Measurements from ENCODE around the gene RNF11. TPM values are rescaled to one million over a fixed set of nuclear protein-coding genes. Genes with fewer than 3 reads are reported as not detected.

Gene RNF11
- total RNA-seq, 1 donor from 2014 or later, result 53.8 TPM

- H3K4me1 ChIP-seq (ENCODE audit: control insufficient read depth in 3 of 3, insufficient read depth in 3 of 3, low read length in 3 of 3), result peaks cover 0 to 7% (median 4%) of the 10 kb centered on the region in 3 donors
- H3K4me3 ChIP-seq (ENCODE audit: low read length in 3 of 3), result no peak overlapping the region
- H3K27ac ChIP-seq (ENCODE audit: low read depth, low read length), result no peak overlapping the region
- H3K9me3 ChIP-seq (ENCODE audit: control insufficient read depth in 3 of 3, low read length in 3 of 3), result no peaks in the 10 kb centered on the region
- H3K27me3 ChIP-seq (ENCODE audit: control insufficient read depth in 3 of 3, insufficient read depth in 3 of 3, low read length in 3 of 3), result no peaks in the 10 kb centered on the region
- peaks cover 0 to 11% (median 7%) of the 10 kb centered on the region in 3 donors for H3K36me3 ChIP-seq (ENCODE audit: control insufficient read depth in 3 of 3, insufficient read depth in 3 of 3, low read length in 3 of 3)
- no peak overlapping the region for H3K9ac ChIP-seq (ENCODE audit: low read depth in 1 of 3, low read length in 3 of 3)
These were observed 36.8 kb downstream of the RNF11 start for GRCh38 chr1:51272916-51273315.

GRCh38 chr1:51274676-51275075 is 38.6 kb downstream of the RNF11 start:
- Histone ChIP-seq H3K27me3 (ENCODE audit: control insufficient read depth in 3 of 3, insufficient read depth in 3 of 3, low read length in 3 of 3) (no peaks in the 10 kb centered on the region), H3K4me1 (ENCODE audit: control insufficient read depth in 3 of 3, insufficient read depth in 3 of 3, low read length in 3 of 3) (peaks cover 0 to 4% (median 2%) of the 10 kb centered on the region in 3 donors), H3K9ac (ENCODE audit: low read depth in 1 of 3, low read length in 3 of 3) (no peak overlapping the region), H3K27ac (ENCODE audit: low read depth, low read length) (no peak overlapping the region), H3K36me3 (ENCODE audit: control insufficient read depth in 3 of 3, insufficient read depth in 3 of 3, low read length in 3 of 3) (peaks cover 0 to 11% (median 7%) of the 10 kb centered on the region in 3 donors), H3K9me3 (ENCODE audit: control insufficient read depth in 3 of 3, low read length in 3 of 3) (no peaks in the 10 kb centered on the region), H3K4me3 (ENCODE audit: low read length in 3 of 3) (no peak overlapping the region)

DNA sequence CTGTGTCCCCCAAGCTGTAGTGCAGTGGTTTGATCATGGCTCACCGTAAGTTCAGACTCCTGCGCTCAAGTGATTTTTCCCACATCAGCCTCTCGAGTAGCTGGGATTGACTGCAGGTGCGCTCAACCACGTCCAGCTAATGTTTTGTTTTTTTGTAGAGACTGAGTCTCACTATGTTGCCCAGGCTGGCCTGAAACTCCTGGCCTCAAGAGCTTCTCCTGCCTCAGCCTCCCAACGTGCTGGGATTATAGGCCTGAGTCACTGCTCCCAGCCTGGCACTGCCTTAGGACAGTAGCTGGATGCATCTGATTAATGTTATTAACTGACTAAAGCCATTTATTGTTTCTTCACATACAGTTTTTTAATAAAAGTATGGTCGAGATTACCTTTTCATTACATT is 40.2 kb downstream of the RNF11 start:
- H3K36me3 ChIP-seq (ENCODE audit: control insufficient read depth in 3 of 3, insufficient read depth in 3 of 3, low read length in 3 of 3), result peaks cover 0 to 5% (median 4%) of the 10 kb centered on the region in 3 donors
- H3K4me1 ChIP-seq (ENCODE audit: control insufficient read depth in 3 of 3, insufficient read depth in 3 of 3, low read length in 3 of 3), result no peaks in the 10 kb centered on the region
- no peaks in the 10 kb centered on the region for H3K9me3 ChIP-seq (ENCODE audit: control insufficient read depth in 3 of 3, low read length in 3 of 3)
- no peak overlapping the region for H3K4me3 ChIP-seq (ENCODE audit: low read length in 3 of 3)
- no peak overlapping the region for H3K27ac ChIP-seq (ENCODE audit: low read depth, low read length)
- H3K9ac ChIP-seq (ENCODE audit: low read depth in 1 of 3, low read length in 3 of 3), result no peak overlapping the region
- no peaks in the 10 kb centered on the region for H3K27me3 ChIP-seq (ENCODE audit: control insufficient read depth in 3 of 3, insufficient read depth in 3 of 3, low read length in 3 of 3)

GRCh38 chr1:51280321-51280978 is 44.4 kb downstream of the RNF11 start:
- Histone ChIP-seq H3K4me1 (ENCODE audit: control insufficient read depth in 3 of 3, insufficient read depth in 3 of 3, low read length in 3 of 3) (peaks cover 3 to 8% (median 6%) of the 10 kb centered on the region in 3 donors), H3K36me3 (ENCODE audit: control insufficient read depth in 3 of 3, insufficient read depth in 3 of 3, low read length in 3 of 3) (peaks cover 0 to 5% (median 4%) of the 10 kb centered on the region in 3 donors), H3K27ac (ENCODE audit: low read depth, low read length) (no peak overlapping the region), H3K4me3 (ENCODE audit: low read length in 3 of 3) (no peak overlapping the region), H3K27me3 (ENCODE audit: control insufficient read depth in 3 of 3, insufficient read depth in 3 of 3, low read length in 3 of 3) (no peaks in the 10 kb centered on the region), H3K9ac (ENCODE audit: low read depth in 1 of 3, low read length in 3 of 3) (no peak overlapping the region), H3K9me3 (ENCODE audit: control insufficient read depth in 3 of 3, low read length in 3 of 3) (no peaks in the 10 kb centered on the region)

GRCh38 chr1:51281807-51282206 is 45.7 kb downstream of the RNF11 start:
- Histone ChIP-seq H3K27me3 (ENCODE audit: control insufficient read depth in 3 of 3, insufficient read depth in 3 of 3, low read length in 3 of 3) (no peaks in the 10 kb centered on the region), H3K4me1 (ENCODE audit: control insufficient read depth in 3 of 3, insufficient read depth in 3 of 3, low read length in 3 of 3) (peaks cover 3 to 8% (median 6%) of the 10 kb centered on the region in 3 donors), H3K9me3 (ENCODE audit: control insufficient read depth in 3 of 3, low read length in 3 of 3) (no peaks in the 10 kb centered on the region), H3K27ac (ENCODE audit: low read depth, low read length) (no peak overlapping the region), H3K36me3 (ENCODE audit: control insufficient read depth in 3 of 3, insufficient read depth in 3 of 3, low read length in 3 of 3) (peaks cover 0 to 1% (median 0%) of the 10 kb centered on the region in 3 donors), H3K9ac (ENCODE audit: low read depth in 1 of 3, low read length in 3 of 3) (no peak overlapping the region), H3K4me3 (ENCODE audit: low read length in 3 of 3) (no peak overlapping the region)

DNA sequence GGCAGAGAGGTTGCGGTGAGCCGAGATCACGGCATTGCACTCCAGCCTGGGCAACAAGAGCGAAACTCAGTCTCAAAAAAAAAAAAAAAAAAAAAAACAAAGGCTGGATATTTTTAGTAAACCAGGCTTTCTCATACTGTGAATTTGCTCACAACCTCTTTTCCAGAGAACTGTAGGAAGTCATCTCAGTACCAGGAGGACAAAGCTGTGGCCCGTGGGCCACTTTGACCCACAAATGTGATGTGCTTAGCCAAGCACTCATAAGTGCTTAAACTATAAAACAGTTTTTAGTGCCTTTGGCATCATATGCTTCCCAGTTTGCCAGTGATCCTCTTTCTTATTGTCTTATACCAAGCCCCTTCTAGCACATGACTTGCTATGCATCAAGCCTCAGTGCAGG is 46.5 kb downstream of the RNF11 start:
- Histone ChIP-seq H3K27me3 (ENCODE audit: control insufficient read depth in 3 of 3, insufficient read depth in 3 of 3, low read length in 3 of 3) (no peaks in the 10 kb centered on the region), H3K27ac (ENCODE audit: low read depth, low read length) (no peak overlapping the region), H3K4me3 (ENCODE audit: low read length in 3 of 3) (no peak overlapping the region)

DNA sequence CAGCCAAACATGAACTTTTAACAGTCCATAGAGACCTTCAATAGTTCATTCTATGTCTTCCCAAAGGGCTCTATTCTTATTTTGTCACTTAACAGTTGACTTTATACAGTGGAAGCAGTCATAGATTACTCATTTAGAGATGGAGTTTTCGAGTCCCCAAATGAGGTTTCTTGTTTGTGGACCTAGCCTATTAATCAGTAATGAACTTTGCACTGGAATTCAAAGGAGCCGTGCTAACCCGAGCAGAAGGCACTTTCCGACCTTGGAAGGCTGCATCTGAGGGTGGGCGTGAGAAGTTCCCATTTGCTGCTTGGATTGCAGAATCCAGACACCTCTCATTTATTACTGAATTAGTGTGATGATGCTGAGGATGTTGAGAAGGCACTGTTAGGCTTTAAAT is 47.9 kb downstream of the RNF11 start:
- H3K9me3 ChIP-seq (ENCODE audit: control insufficient read depth in 3 of 3, low read length in 3 of 3), result no peaks in the 10 kb centered on the region
- H3K36me3 ChIP-seq (ENCODE audit: control insufficient read depth in 3 of 3, insufficient read depth in 3 of 3, low read length in 3 of 3), result peaks cover 0 to 9% (median 3%) of the 10 kb centered on the region in 3 donors
- H3K27ac ChIP-seq (ENCODE audit: low read depth, low read length), result no peak overlapping the region
- no peak overlapping the region for H3K4me3 ChIP-seq (ENCODE audit: low read length in 3 of 3)
- no peak overlapping the region for H3K9ac ChIP-seq (ENCODE audit: low read depth in 1 of 3, low read length in 3 of 3)
- H3K4me1 ChIP-seq (ENCODE audit: control insufficient read depth in 3 of 3, insufficient read depth in 3 of 3, low read length in 3 of 3), result peaks cover 8 to 11% (median 9%) of the 10 kb centered on the region in 3 donors
- H3K27me3 ChIP-seq (ENCODE audit: control insufficient read depth in 3 of 3, insufficient read depth in 3 of 3, low read length in 3 of 3), result no peaks in the 10 kb centered on the region

More for the DNA sequence above, 46.5 kb downstream of the RNF11 start:
- Histone ChIP-seq H3K4me1 (ENCODE audit: control insufficient read depth in 3 of 3, insufficient read depth in 3 of 3, low read length in 3 of 3) (peaks cover 3 to 8% (median 6%) of the 10 kb centered on the region in 3 donors), H3K9me3 (ENCODE audit: control insufficient read depth in 3 of 3, low read length in 3 of 3) (no peaks in the 10 kb centered on the region), H3K36me3 (ENCODE audit: control insufficient read depth in 3 of 3, insufficient read depth in 3 of 3, low read length in 3 of 3) (peaks cover 0 to 4% (median 0%) of the 10 kb centered on the region in 3 donors), H3K9ac (ENCODE audit: low read depth in 1 of 3, low read length in 3 of 3) (no peak overlapping the region)

- H3K9me3 ChIP-seq (ENCODE audit: control insufficient read depth in 3 of 3, low read length in 3 of 3), result no peaks in the 10 kb centered on the region
- H3K4me1 ChIP-seq (ENCODE audit: control insufficient read depth in 3 of 3, insufficient read depth in 3 of 3, low read length in 3 of 3), result peaks cover 8 to 11% (median 9%) of the 10 kb centered on the region in 3 donors
- no peaks in the 10 kb centered on the region for H3K27me3 ChIP-seq (ENCODE audit: control insufficient read depth in 3 of 3, insufficient read depth in 3 of 3, low read length in 3 of 3)
- no peak overlapping the region for H3K4me3 ChIP-seq (ENCODE audit: low read length in 3 of 3)
- peaks cover 0 to 9% (median 3%) of the 10 kb centered on the region in 3 donors for H3K36me3 ChIP-seq (ENCODE audit: control insufficient read depth in 3 of 3, insufficient read depth in 3 of 3, low read length in 3 of 3)
- no peak overlapping the region for H3K9ac ChIP-seq (ENCODE audit: low read depth in 1 of 3, low read length in 3 of 3)
- H3K27ac ChIP-seq (ENCODE audit: low read depth, low read length), result no peak overlapping the region
These were observed 48.4 kb downstream of the RNF11 start for GRCh38 chr1:51284487-51284954.

DNA sequence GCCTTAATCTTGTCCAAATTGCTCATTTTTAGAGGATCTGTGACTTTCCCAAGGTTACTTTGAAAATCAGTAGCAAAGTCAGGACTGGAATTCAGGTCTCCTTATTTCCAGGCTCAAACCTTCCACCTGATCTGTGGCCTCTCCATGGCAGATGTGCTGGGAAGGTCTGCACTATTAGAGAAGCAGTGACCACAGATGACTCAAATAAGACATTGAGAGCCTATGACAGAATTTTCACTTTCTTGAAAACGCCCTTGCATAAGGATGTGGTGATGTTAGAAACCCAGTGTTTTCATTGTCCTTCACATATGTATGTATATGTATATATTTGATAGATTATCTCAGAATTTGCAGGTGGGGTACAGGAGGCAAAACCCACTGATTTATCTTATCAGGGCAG is 49.0 kb downstream of the RNF11 start:
- H3K4me1 ChIP-seq (ENCODE audit: control insufficient read depth in 3 of 3, insufficient read depth in 3 of 3, low read length in 3 of 3), result peaks cover 8 to 11% (median 9%) of the 10 kb centered on the region in 3 donors
- no peaks in the 10 kb centered on the region for H3K27me3 ChIP-seq (ENCODE audit: control insufficient read depth in 3 of 3, insufficient read depth in 3 of 3, low read length in 3 of 3)
- no peaks in the 10 kb centered on the region for H3K9me3 ChIP-seq (ENCODE audit: control insufficient read depth in 3 of 3, low read length in 3 of 3)
- H3K36me3 ChIP-seq (ENCODE audit: control insufficient read depth in 3 of 3, insufficient read depth in 3 of 3, low read length in 3 of 3), result peaks cover 0 to 9% (median 3%) of the 10 kb centered on the region in 3 donors
- H3K9ac ChIP-seq (ENCODE audit: low read depth in 1 of 3, low read length in 3 of 3), result no peak overlapping the region
- H3K27ac ChIP-seq (ENCODE audit: low read depth, low read length), result no peak overlapping the region
- H3K4me3 ChIP-seq (ENCODE audit: low read length in 3 of 3), result no peak overlapping the region

DNA sequence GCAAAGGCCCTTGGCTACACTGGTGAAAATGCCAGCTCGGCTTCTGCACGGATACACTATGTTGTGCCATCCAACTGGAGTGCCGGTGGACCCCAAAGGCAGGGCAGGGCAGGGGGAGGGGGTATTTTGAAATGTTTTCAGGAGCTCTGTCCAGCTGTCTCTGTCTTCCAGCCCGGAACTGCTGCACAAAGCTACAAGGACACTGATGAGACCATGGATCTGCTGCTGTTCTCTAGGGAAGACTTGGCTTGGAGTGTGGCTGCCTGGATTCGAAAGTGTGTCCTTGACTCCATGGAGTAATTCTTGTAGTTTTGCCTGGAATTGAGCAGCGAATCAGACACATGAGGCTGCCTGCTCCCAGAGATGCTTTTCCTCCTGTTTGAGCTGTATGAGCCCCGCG is 51.9 kb downstream of the RNF11 start:
- no peaks in the 10 kb centered on the region for H3K27me3 ChIP-seq (ENCODE audit: control insufficient read depth in 3 of 3, insufficient read depth in 3 of 3, low read length in 3 of 3)
- peaks cover 0 to 9% (median 3%) of the 10 kb centered on the region in 3 donors for H3K36me3 ChIP-seq (ENCODE audit: control insufficient read depth in 3 of 3, insufficient read depth in 3 of 3, low read length in 3 of 3)

More for the DNA sequence above, 51.9 kb downstream of the RNF11 start:
- peaks cover 8 to 11% (median 9%) of the 10 kb centered on the region in 3 donors for H3K4me1 ChIP-seq (ENCODE audit: control insufficient read depth in 3 of 3, insufficient read depth in 3 of 3, low read length in 3 of 3)
- no peak overlapping the region for H3K9ac ChIP-seq (ENCODE audit: low read depth in 1 of 3, low read length in 3 of 3)
- no peaks in the 10 kb centered on the region for H3K9me3 ChIP-seq (ENCODE audit: control insufficient read depth in 3 of 3, low read length in 3 of 3)
- no peak overlapping the region for H3K27ac ChIP-seq (ENCODE audit: low read depth, low read length)
- no peak overlapping the region for H3K4me3 ChIP-seq (ENCODE audit: low read length in 3 of 3)
